Inferior parietal cortex (tissue), 1 donor: Measurements from ENCODE around the gene STARD5.

ENCODE experiments used
- DNase-seq: peaks from one replicate; pipeline ENCODE4 v3.0.0-alpha.2; 2016; ENCODE audit errors: extremely low spot score

The STARD5 gene

GRCh38 chr15:81293728-81294515 is 30.0 kb downstream of the STARD5 start:
- no peak for DNase-seq

- DNase-seq, result no peak
These were observed 31.4 kb downstream of the STARD5 start for GRCh38 chr15:81292523-81293001.

GRCh38 chr15:81291916-81292522 is 31.9 kb downstream of the STARD5 start:
- no peak for DNase-seq

GRCh38 chr15:81289910-81290309 is 34.0 kb downstream of the STARD5 start:
- no peak for DNase-seq

GRCh38 chr15:81288616-81289015 is 35.3 kb downstream of the STARD5 start:
- DNase-seq, result no peak

GRCh38 chr15:81288040-81288439 is 35.9 kb downstream of the STARD5 start:
- no peak for DNase-seq

GRCh38 chr15:81286621-81287121 is 37.3 kb downstream of the STARD5 start:
- no peak for DNase-seq

- DNase-seq, result no peak
These were observed 38.5 kb downstream of the STARD5 start for GRCh38 chr15:81285461-81285860.

- DNase-seq, result no peak
These were observed 39.5 kb downstream of the STARD5 start for GRCh38 chr15:81284256-81285031.

GRCh38 chr15:81282911-81283310 is 41.0 kb downstream of the STARD5 start:
- no peak for DNase-seq

- DNase-seq, result no peak
These were observed 41.4 kb downstream of the STARD5 start for GRCh38 chr15:81282606-81282895.

GRCh38 chr15:81281766-81282605 is 42.0 kb downstream of the STARD5 start:
- DNase-seq, result no peak

- DNase-seq, result no peak
These were observed 42.5 kb downstream of the STARD5 start for GRCh38 chr15:81281456-81281735.

GRCh38 chr15:81280696-81281455 is 43.1 kb downstream of the STARD5 start:
- no peak for DNase-seq

- no peak for DNase-seq
These were observed 44.1 kb downstream of the STARD5 start for GRCh38 chr15:81279621-81280485.

GRCh38 chr15:81278306-81279029 is 45.5 kb downstream of the STARD5 start:
- DNase-seq, result no peak

- DNase-seq, result no peak
These were observed 46.1 kb downstream of the STARD5 start for GRCh38 chr15:81277851-81278250.

GRCh38 chr15:81276967-81277366 is 47.0 kb downstream of the STARD5 start:
- DNase-seq, result no peak

- no peak for DNase-seq
These were observed 48.1 kb downstream of the STARD5 start for GRCh38 chr15:81275711-81276392.
